HK-2 (cell line): ENCODE measurements around the gene BCAS4.
"Not testable (repeated sequence)": the region's sequence is repeated elsewhere in the genome, so short reads cannot be mapped to it uniquely, and the experiment has no call there.

Experiments
- DNase-seq: peaks from one replicate; pipeline ENCODE4 v3.0.0-alpha.2; 2018; ENCODE audit not compliant: unreplicated experiment

The BCAS4 gene

GRCh38 chr20:50876063-50876685 is 81.3 kb downstream of the BCAS4 start:
- no peak for DNase-seq

- no peak for DNase-seq
These were observed 82.0 kb downstream of the BCAS4 start for GRCh38 chr20:50876816-50877215.

GRCh38 chr20:50877232-50877743 is 82.4 kb downstream of the BCAS4 start:
- DNase-seq: no peak

- no peak for DNase-seq
These were observed 85.0 kb downstream of the BCAS4 start for GRCh38 chr20:50879649-50880550.

- not testable (repeated sequence) for DNase-seq
These were observed 87.0 kb downstream of the BCAS4 start for GRCh38 chr20:50881759-50882424.

- no peak for DNase-seq
These were observed 89.0 kb downstream of the BCAS4 start for GRCh38 chr20:50883856-50884255.

- DNase-seq: no peak
These were observed 90.2 kb downstream of the BCAS4 start for GRCh38 chr20:50885068-50885467.

GRCh38 chr20:50885781-50886180 is 90.9 kb downstream of the BCAS4 start:
- no peak for DNase-seq

- no peak for DNase-seq
These were observed 91.4 kb downstream of the BCAS4 start for GRCh38 chr20:50886184-50886790.

- DNase-seq: no peak
These were observed 92.7 kb downstream of the BCAS4 start for GRCh38 chr20:50887576-50887975.

GRCh38 chr20:50891138-50891537 is 96.3 kb downstream of the BCAS4 start:
- no peak for DNase-seq

- no peak for DNase-seq
These were observed 97.5 kb downstream of the BCAS4 start for GRCh38 chr20:50892394-50892793.

GRCh38 chr20:50893620-50894019 is 98.8 kb downstream of the BCAS4 start:
- no peak for DNase-seq

GRCh38 chr20:50895111-50895830 is 100.4 kb downstream of the BCAS4 start:
- no peak for DNase-seq

- no peak for DNase-seq
These were observed 103.6 kb downstream of the BCAS4 start for GRCh38 chr20:50898475-50898874.

- no peak for DNase-seq
These were observed 105.4 kb downstream of the BCAS4 start for GRCh38 chr20:50900261-50900660.

- no peak for DNase-seq
These were observed 106.4 kb downstream of the BCAS4 start for GRCh38 chr20:50901301-50901700.

- DNase-seq: no peak
These were observed 108.6 kb downstream of the BCAS4 start for GRCh38 chr20:50903353-50904051.

- DNase-seq: no peak
These were observed 109.3 kb downstream of the BCAS4 start for GRCh38 chr20:50904067-50904570.

GRCh38 chr20:50909413-50909812 is 114.6 kb downstream of the BCAS4 start:
- DNase-seq: no peak

GRCh38 chr20:50911030-50911429 is 116.2 kb downstream of the BCAS4 start:
- DNase-seq: no peak
